ENCODE data around the gene MAP3K3. TPM values are rescaled to one million over a fixed set of nuclear protein-coding genes. Genes with fewer than 3 reads are reported as not detected.

Gene MAP3K3
- polyA plus RNA-seq, 2 of the 4 experiments (the other 2 are of a cell fraction): 10.8 to 11.2 TPM

DNA sequence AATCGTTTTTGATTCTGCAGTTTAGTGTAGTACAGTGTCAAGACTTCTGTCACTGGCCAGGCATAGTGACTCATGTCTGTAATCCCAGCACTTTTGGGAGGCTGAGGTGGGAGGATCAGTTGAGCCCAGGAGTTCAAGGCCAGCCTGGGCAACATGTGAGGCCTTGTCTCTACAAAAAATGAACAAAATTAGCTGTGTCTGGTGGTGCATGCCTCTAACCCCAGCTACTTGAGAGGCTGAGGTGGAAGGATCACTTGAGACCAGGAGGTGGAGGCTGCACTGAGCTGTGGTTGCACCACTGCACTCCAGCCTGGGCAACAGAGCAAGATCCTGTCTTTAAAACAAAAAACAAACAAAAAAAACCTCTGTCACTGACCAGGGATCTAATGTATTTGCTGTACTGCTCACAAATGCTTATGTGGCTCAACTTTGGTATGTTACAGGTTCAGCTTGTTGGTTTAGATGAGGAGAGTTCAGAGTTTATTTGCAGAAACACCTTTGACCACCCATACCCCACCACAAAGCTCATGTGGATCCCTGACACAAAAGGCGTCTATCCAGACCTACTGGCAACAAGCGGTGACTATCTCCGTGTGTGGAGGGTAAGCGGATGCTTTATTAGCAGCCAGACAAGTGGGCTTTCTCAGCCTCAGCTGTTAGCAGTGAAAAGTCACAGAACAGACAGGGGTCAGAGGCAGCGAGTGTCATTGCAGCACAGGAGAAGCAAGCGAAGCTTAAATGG, 44.0 kb upstream of the MAP3K3 start:
- no peak for FAIRE-seq
- no peak for ATAC-seq
- no peak for TF ChIP-seq ATOH8 (CRISPR knock-in tag; IDR thresholded peaks at IDR 0.05; ENCODE audit: low read depth)
- no peak for TF ChIP-seq USF2 (IDR thresholded peaks at IDR 0.05)
- no peak for TF ChIP-seq KDM1A (IDR thresholded peaks at IDR 0.05; ENCODE audit: low read depth)
- no peak for TF ChIP-seq JUN (IDR thresholded peaks at IDR 0.05)
- TF ChIP-seq CBX8 (IDR thresholded peaks at IDR 0.05): no peak
- TF ChIP-seq FOSB (CRISPR knock-in tag; IDR thresholded peaks at IDR 0.05): no peak
- TF ChIP-seq MYC (IDR thresholded peaks at IDR 0.05; ENCODE audit: borderline replicate concordance, low read length): no peak
- no peak for TF ChIP-seq CHD2 (IDR thresholded peaks at IDR 0.05; ENCODE audit: low read length, partially characterized antibody)
- TF ChIP-seq TFCP2L1 (CRISPR knock-in tag; IDR thresholded peaks at IDR 0.05): no peak
- TF ChIP-seq RFX5 (IDR thresholded peaks at IDR 0.05): no peak
- TF ChIP-seq FOXS1 (CRISPR knock-in tag; IDR thresholded peaks at IDR 0.05): no peak
- TF ChIP-seq ELK1 (IDR thresholded peaks at IDR 0.05; ENCODE audit: low read depth, low read length): no peak
- no peak for TF ChIP-seq HOXA7 (CRISPR knock-in tag; IDR thresholded peaks at IDR 0.05)
- no peak for TF ChIP-seq BCL3 (IDR thresholded peaks at IDR 0.05)
- TF ChIP-seq EHMT2 (IDR thresholded peaks at IDR 0.05; ENCODE audit: low read depth): no peak
- TF ChIP-seq RCOR1 (IDR thresholded peaks at IDR 0.05; ENCODE audit: low read depth, low read length): no peak
- no peak for TF ChIP-seq CTCF (IDR thresholded peaks at IDR 0.05)
- TF ChIP-seq ZFP36 (IDR thresholded peaks at IDR 0.05; ENCODE audit: borderline replicate concordance, partially characterized antibody): no peak
- no peak for TF ChIP-seq PBX3 (IDR thresholded peaks at IDR 0.05)
- TF ChIP-seq RAD21 (conservative IDR thresholded peaks at IDR 0.05 in 1 of 2, IDR thresholded peaks at IDR 0.05 in 1 of 2): no peak
- ChIA-PET CTCF (interaction anchor here (0.6 to 5.3 kb wide), 6 partner anchors 9 to 649 kb away, joined by 3 to 33 read pairs (median 3); no protein-coding TSS in a partner anchor), POLR2A (no interaction called here)
- Histone ChIP-seq H3K4me3 (no peak overlapping the region), H3K4me2 (no peak overlapping the region), H3K9me3 (no peaks in the 10 kb centered on the region), H3K27ac (no peak overlapping the region), H3K4me1 (no peaks in the 10 kb centered on the region)
- WGBS (ENCODE audit: missing lambda C conversion rate): 80% methylated on average over 7 of the region's 7 CpGs
- no peak for DNase-seq (ENCODE audit: low read depth in 1 of 2, low spot score in 1 of 2)

All from A549 (cell line).